CD4-positive, CD25-positive, alpha-beta regulatory T cell (primary cell): ENCODE results near the gene PROSER2. TPM values are rescaled to one million over a fixed set of nuclear protein-coding genes. Genes with fewer than 3 reads are reported as not detected.

ENCODE experiments used
- ATAC-seq, 2 donors: fragments of 150-1000 bp; cut with Tn5 transposase; one replicate each; pipeline ENCODE4 v1.10.0; 2021; ENCODE audit warnings: low read depth in 2 of 2, moderate number of reproducible peaks in 2 of 2, moderate library complexity in 1 of 2
- DNase-seq, 3 donors: peaks; one replicate each; pipeline versions ENCODE4 v3.0.0 to v3.0.0-alpha.2; 2012 to 2022; ENCODE audit warnings: mixed read lengths in 1 of 3
- H3K27ac ChIP-seq: one replicate; pipeline ENCODE4 v1.7.0; 2013; ENCODE audit warnings: mild to moderate bottlenecking, low read length; ENCODE audit not compliant: insufficient read depth, poor library complexity, severe bottlenecking
- H3K27me3 ChIP-seq: one replicate; pipeline ENCODE4 v1.7.0; 2013; ENCODE audit warnings: low read length; ENCODE audit not compliant: control insufficient read depth, insufficient read depth
- H3K36me3 ChIP-seq: one replicate; pipeline ENCODE4 v1.7.0; 2013; ENCODE audit warnings: mild to moderate bottlenecking, low read length, moderate library complexity; ENCODE audit not compliant: control insufficient read depth, insufficient read depth
- H3K4me1 ChIP-seq: 2 replicates; pipeline ENCODE4 v1.7.0; 2013; ENCODE audit warnings: mild to moderate bottlenecking, low read length; ENCODE audit not compliant: insufficient read depth, control insufficient read depth, poor library complexity, severe bottlenecking
- H3K4me3 ChIP-seq: one replicate; pipeline ENCODE4 v1.7.0; 2013; ENCODE audit warnings: low read depth, mild to moderate bottlenecking, low read length, moderate library complexity
- H3K9me3 ChIP-seq, 2 experiments: 1 replicate in 1 of 2; 2 replicates in 1 of 2; pipeline ENCODE4 v1.7.0; 2013; ENCODE audit warnings: low read length in 2 of 2, mild to moderate bottlenecking in 1 of 2, moderate library complexity in 1 of 2; ENCODE audit not compliant: control insufficient read depth in 2 of 2
- H3K27ac Mint-ChIP-seq, 3 donors: one replicate each; pipeline ENCODE4 v1.8.0; 2020 to 2022; ENCODE audit warnings: mild to moderate bottlenecking in 3 of 3, mixed read lengths in 3 of 3, moderate library complexity in 2 of 3
- H3K27me3 Mint-ChIP-seq: one replicate; pipeline ENCODE4 v1.8.0; 2022; ENCODE audit warnings: mild to moderate bottlenecking, mixed read lengths
- H3K36me3 Mint-ChIP-seq: one replicate; pipeline ENCODE4 v1.8.0; 2020; ENCODE audit warnings: mixed read lengths
- H3K4me1 Mint-ChIP-seq, 4 donors: one replicate each; pipeline ENCODE4 v1.8.0; 2020 to 2022; ENCODE audit warnings: mixed read lengths in 4 of 4, mild to moderate bottlenecking in 1 of 4
- H3K4me3 Mint-ChIP-seq, 4 donors: one replicate each; pipeline ENCODE4 v1.8.0; 2020 to 2022; ENCODE audit warnings: mild to moderate bottlenecking in 4 of 4, mixed read lengths in 4 of 4, moderate library complexity in 3 of 4
- H3K9me3 Mint-ChIP-seq, 7 donors: one replicate each; pipeline ENCODE4 v1.8.0; 2020 to 2022; ENCODE audit warnings: mixed read lengths in 7 of 7, mild to moderate bottlenecking in 3 of 7, moderate library complexity in 2 of 7
- polyA plus RNA-seq, 4 donors: library from polyadenylated mRNA; unstranded; fragments of 300-500 nt; fragmentation: Illumina TruSeq; gene quantifications; one replicate each; pipeline ENCODE4 v1.2.3, GENCODE V29; 2021
- total RNA-seq: library from RNA; stranded (reverse); gene quantifications from one replicate; pipeline ENCODE4 v1.2.3, GENCODE V29; 2022

The PROSER2 gene
- total and polyA plus RNA-seq, 5 donors from 2014 or later = 0.25 to 1.3 (median 0.65) TPM; not detected in 2

GRCh38 chr10:11822809-11823121 lies 391 bp upstream of the PROSER2 start:
- H3K27me3 ChIP-seq = peaks cover 31% of the 10 kb centered on the region
- peaks cover 62% of the 10 kb centered on the region for H3K27me3 Mint-ChIP-seq
- DNase-seq = no peak

GRCh38 chr10:11823989-11824346 lies 812 bp downstream of the PROSER2 start:
- no peak for ATAC-seq
- Mint-ChIP-seq H3K27ac (no peak overlapping the region), H3K4me3 (peak overlapping the region in 2 of 4 donors; percentile 46 to 69), H3K27me3 (peaks cover 74% of the 10 kb centered on the region), H3K4me1 (peaks cover 4 to 9% (median 8%) of the 10 kb centered on the region in 4 donors), H3K9me3 (peaks cover 0 to 2% (median 0%) of the 10 kb centered on the region in 7 donors), H3K36me3 (no peaks in the 10 kb centered on the region)
- Histone ChIP-seq H3K27ac (no peak overlapping the region), H3K4me1 (peaks cover 6% of the 10 kb centered on the region), H3K27me3 (peaks cover 31% of the 10 kb centered on the region), H3K9me3 (no peaks in the 10 kb centered on the region), H3K36me3 (no peaks in the 10 kb centered on the region), H3K4me3 (no peak overlapping the region)
- no peak for DNase-seq

More at GRCh38 chr10:11822809-11823121, 391 bp upstream of the PROSER2 start:
- Mint-ChIP-seq H3K4me3 (no peak overlapping the region), H3K4me1 (peaks cover 4 to 9% (median 8%) of the 10 kb centered on the region in 4 donors), H3K27ac (no peak overlapping the region), H3K36me3 (no peaks in the 10 kb centered on the region), H3K9me3 (peaks cover 0 to 2% (median 0%) of the 10 kb centered on the region in 7 donors)
- no peaks in the 10 kb centered on the region for H3K9me3 ChIP-seq
- H3K27ac ChIP-seq = no peak overlapping the region
- no peak overlapping the region for H3K4me3 ChIP-seq
- H3K4me1 ChIP-seq = peaks cover 6% of the 10 kb centered on the region
- H3K36me3 ChIP-seq = no peaks in the 10 kb centered on the region
- no peak for ATAC-seq

- Mint-ChIP-seq H3K27me3 (peaks cover 75% of the 10 kb centered on the region), H3K9me3 (peaks cover 0 to 2% (median 0%) of the 10 kb centered on the region in 7 donors), H3K36me3 (no peaks in the 10 kb centered on the region), H3K27ac (no peak overlapping the region), H3K4me1 (peaks cover 4 to 9% (median 8%) of the 10 kb centered on the region in 4 donors), H3K4me3 (peak overlapping the region in 1 of 4 donors; percentile 69)
- DNase-seq (no peak), ATAC-seq (no peak)
- Histone ChIP-seq H3K9me3 (no peaks in the 10 kb centered on the region), H3K4me3 (no peak overlapping the region), H3K36me3 (no peaks in the 10 kb centered on the region), H3K4me1 (peaks cover 6% of the 10 kb centered on the region), H3K27me3 (peaks cover 31% of the 10 kb centered on the region), H3K27ac (no peak overlapping the region)
These were observed 1.2 kb downstream of the PROSER2 start for GRCh38 chr10:11824376-11824775.

GRCh38 chr10:11824825-11825224 lies 1.7 kb downstream of the PROSER2 start:
- Mint-ChIP-seq H3K27me3 (peaks cover 71% of the 10 kb centered on the region), H3K4me1 (peaks cover under 1 to 7% (median 3%) of the 10 kb centered on the region in 4 donors), H3K36me3 (no peaks in the 10 kb centered on the region), H3K27ac (no peak overlapping the region), H3K9me3 (peaks cover 0 to 2% (median 0%) of the 10 kb centered on the region in 7 donors), H3K4me3 (no peak overlapping the region)
- no peak overlapping the region for H3K27ac ChIP-seq
- H3K36me3 ChIP-seq = no peaks in the 10 kb centered on the region
- H3K27me3 ChIP-seq = peaks cover 31% of the 10 kb centered on the region
- DNase-seq (no peak), ATAC-seq (no peak)
- no peak overlapping the region for H3K4me3 ChIP-seq
- peaks cover 6% of the 10 kb centered on the region for H3K4me1 ChIP-seq
- H3K9me3 ChIP-seq = no peaks in the 10 kb centered on the region

GRCh38 chr10:11825796-11826414 lies 2.7 kb downstream of the PROSER2 start:
- no peak for ATAC-seq
- H3K9me3 Mint-ChIP-seq = peaks cover 0 to 2% (median 0%) of the 10 kb centered on the region in 7 donors
- no peak overlapping the region for H3K27ac ChIP-seq
- H3K4me3 Mint-ChIP-seq = peak overlapping the region in 1 of 4 donors; percentile 3
- peaks cover 33% of the 10 kb centered on the region for H3K27me3 ChIP-seq
- peaks cover 67% of the 10 kb centered on the region for H3K27me3 Mint-ChIP-seq
- no peak for DNase-seq
- no peak overlapping the region for H3K27ac Mint-ChIP-seq
- peaks cover 0 to 7% (median 2%) of the 10 kb centered on the region in 4 donors for H3K4me1 Mint-ChIP-seq
- no peaks in the 10 kb centered on the region for H3K36me3 ChIP-seq
- peaks cover 6% of the 10 kb centered on the region for H3K4me1 ChIP-seq
- H3K36me3 Mint-ChIP-seq = no peaks in the 10 kb centered on the region
- no peak overlapping the region for H3K4me3 ChIP-seq
- H3K9me3 ChIP-seq = no peaks in the 10 kb centered on the region

- H3K4me3 Mint-ChIP-seq = no peak overlapping the region
- H3K27ac ChIP-seq = no peak overlapping the region
- H3K27ac Mint-ChIP-seq = no peak overlapping the region
- H3K27me3 ChIP-seq = peaks cover 32% of the 10 kb centered on the region
- no peaks in the 10 kb centered on the region for H3K36me3 ChIP-seq
- DNase-seq (no peak), ATAC-seq (no peak)
- H3K9me3 ChIP-seq = no peaks in the 10 kb centered on the region
- no peaks in the 10 kb centered on the region for H3K9me3 Mint-ChIP-seq
- no peak overlapping the region for H3K4me3 ChIP-seq
- peaks cover 0 to 7% (median 2%) of the 10 kb centered on the region in 4 donors for H3K4me1 Mint-ChIP-seq
- H3K4me1 ChIP-seq = peaks cover 6% of the 10 kb centered on the region
- peaks cover 63% of the 10 kb centered on the region for H3K27me3 Mint-ChIP-seq
- H3K36me3 Mint-ChIP-seq = no peaks in the 10 kb centered on the region
These were observed 3.9 kb downstream of the PROSER2 start for GRCh38 chr10:11827006-11827405.

- H3K4me1 Mint-ChIP-seq = peaks cover 0 to 7% (median 2%) of the 10 kb centered on the region in 4 donors
- Histone ChIP-seq H3K9me3 (no peaks in the 10 kb centered on the region), H3K27ac (no peak overlapping the region), H3K27me3 (peaks cover 29% of the 10 kb centered on the region), H3K4me3 (no peak overlapping the region), H3K36me3 (no peaks in the 10 kb centered on the region), H3K4me1 (peaks cover 6% of the 10 kb centered on the region)
- no peaks in the 10 kb centered on the region for H3K9me3 Mint-ChIP-seq
- no peaks in the 10 kb centered on the region for H3K36me3 Mint-ChIP-seq
- H3K27me3 Mint-ChIP-seq = peaks cover 63% of the 10 kb centered on the region
- no peak overlapping the region for H3K4me3 Mint-ChIP-seq
- DNase-seq (no peak), ATAC-seq (no peak)
- H3K27ac Mint-ChIP-seq = no peak overlapping the region
These were observed 4.3 kb downstream of the PROSER2 start for GRCh38 chr10:11827414-11827813.

GRCh38 chr10:11828682-11829284 lies 5.6 kb downstream of the PROSER2 start:
- ATAC-seq (no peak), DNase-seq (no peak)
- Mint-ChIP-seq H3K4me3 (no peak overlapping the region), H3K4me1 (peaks cover 0 to 7% (median 2%) of the 10 kb centered on the region in 4 donors), H3K27me3 (peaks cover 63% of the 10 kb centered on the region), H3K27ac (peak overlapping the region in 1 of 3 donors; percentile 84), H3K9me3 (peaks cover 0 to 2% (median 0%) of the 10 kb centered on the region in 7 donors), H3K36me3 (no peaks in the 10 kb centered on the region)
- Histone ChIP-seq H3K9me3 (no peaks in the 10 kb centered on the region), H3K36me3 (no peaks in the 10 kb centered on the region), H3K4me3 (no peak overlapping the region), H3K27me3 (peaks cover 27% of the 10 kb centered on the region), H3K27ac (no peak overlapping the region), H3K4me1 (no peaks in the 10 kb centered on the region)
